ENCODE results near the gene C1QTNF6.

- no peak for TF ChIP-seq TAF1 (IDR thresholded peaks at IDR 0.05; ENCODE audit: borderline replicate concordance, insufficient read depth, low read length)
- no peak for TF ChIP-seq REST (IDR thresholded peaks at IDR 0.05; ENCODE audit: insufficient read depth in 1 of 2, low read depth in 2 of 2, low read length in 2 of 2)
Measured at GRCh38 chr22:37212174-37212906, 24.3 kb upstream of the C1QTNF6 start, which contains the start of gene SSTR3.

Measured in PFSK-1 (cell line).